GM23248 (cell line): Measurements from ENCODE around the gene PF4V1.

Experiments used
- EZH2 ChIP-seq: fragments of 200-600 bp; sonication (generic); IDR thresholded peaks from 2 replicates; pipeline ENCODE4 v1.6.1; 2018; ENCODE audit warnings: antibody characterized with exemption, mild to moderate bottlenecking; ENCODE audit not compliant: insufficient read depth, poor library complexity, severe bottlenecking
- EZH2phosphoT487 ChIP-seq: fragments of 200-600 bp; sonication (generic); IDR thresholded peaks from 2 replicates; pipeline ENCODE4 v1.6.1; 2018; ENCODE audit warnings: antibody characterized with exemption, moderate library complexity, mild to moderate bottlenecking, low read depth; ENCODE audit not compliant: insufficient read depth

GRCh38 chr4:73815145-73815544 is 38.0 kb upstream of the PF4V1 start:
- TF ChIP-seq EZH2phosphoT487 (no peak), EZH2 (no peak)
